ENCODE measurements around the gene SREK1. TPM values are rescaled to one million over a fixed set of nuclear protein-coding genes. Genes with fewer than 3 reads are reported as not detected.
A peak's percentile ranks its signal among the peaks of the same experiment; 100 is the strongest.

Gene SREK1
- total RNA-seq, 1 donor from 2014 or later, result 70.3 TPM

GRCh38 chr5:66171349-66172344, 27.5 kb downstream of the SREK1 start:
- DNase-seq, result peak; percentile 84
- Mint-ChIP-seq H3K27me3 (no peaks in the 10 kb centered on the region), H3K36me3 (ENCODE audit: low read depth) (peaks cover 48% of the 10 kb centered on the region), H3K4me3 (no peak overlapping the region), H3K4me1 (peaks cover 13% of the 10 kb centered on the region), H3K27ac (no peak overlapping the region), H3K9me3 (no peaks in the 10 kb centered on the region)
- intact Hi-C loops (cut with micrococcal nuclease), result loop anchor here (2.0 to 10.0 kb wide), 2 partner anchors 245 to 397 kb away; partner anchors contain the start of gene ERBIN

GRCh38 chr5:66174338-66174737, 30.2 kb downstream of the SREK1 start:
- intact Hi-C loops (cut with micrococcal nuclease), result loop anchor here (10.0 kb wide), 1 partner anchor 400 kb away; no protein-coding TSS in a partner anchor
- Mint-ChIP-seq H3K4me3 (no peak overlapping the region), H3K9me3 (no peaks in the 10 kb centered on the region), H3K27me3 (no peaks in the 10 kb centered on the region), H3K4me1 (peaks cover 15% of the 10 kb centered on the region), H3K27ac (no peak overlapping the region), H3K36me3 (ENCODE audit: low read depth) (peaks cover 60% of the 10 kb centered on the region)
- DNase-seq, result no peak

- peaks cover 5% of the 10 kb centered on the region for H3K4me1 Mint-ChIP-seq
- no peak for DNase-seq
- H3K9me3 Mint-ChIP-seq, result no peaks in the 10 kb centered on the region
- H3K36me3 Mint-ChIP-seq (ENCODE audit: low read depth), result peaks cover 59% of the 10 kb centered on the region
- H3K4me3 Mint-ChIP-seq, result no peak overlapping the region
- no peaks in the 10 kb centered on the region for H3K27me3 Mint-ChIP-seq
- intact Hi-C loops (cut with micrococcal nuclease), result loop anchor here (10.0 kb wide), 1 partner anchor 404 kb away; no protein-coding TSS in a partner anchor
- H3K27ac Mint-ChIP-seq, result no peak overlapping the region
These were observed 34.7 kb downstream of the SREK1 start for GRCh38 chr5:66178799-66179198.

GRCh38 chr5:66179297-66180051, 35.4 kb downstream of the SREK1 start:
- Mint-ChIP-seq H3K4me1 (peaks cover 5% of the 10 kb centered on the region), H3K27ac (no peak overlapping the region), H3K27me3 (no peaks in the 10 kb centered on the region), H3K4me3 (no peak overlapping the region), H3K9me3 (no peaks in the 10 kb centered on the region), H3K36me3 (ENCODE audit: low read depth) (peaks cover 59% of the 10 kb centered on the region)
- no peak for DNase-seq
- intact Hi-C loops (cut with micrococcal nuclease), result loop anchor here (10.0 kb wide), 1 partner anchor 405 kb away; no protein-coding TSS in a partner anchor

GRCh38 chr5:66180282-66181155, 36.4 kb downstream of the SREK1 start:
- Mint-ChIP-seq H3K9me3 (no peaks in the 10 kb centered on the region), H3K27ac (peak overlapping the region; percentile 56), H3K4me1 (peaks cover 2% of the 10 kb centered on the region), H3K36me3 (ENCODE audit: low read depth) (peaks cover 51% of the 10 kb centered on the region), H3K27me3 (no peaks in the 10 kb centered on the region), H3K4me3 (no peak overlapping the region)
- DNase-seq, result no peak
- intact Hi-C loops (cut with micrococcal nuclease), result no loop called here

GRCh38 chr5:66186108-66186507, 42.0 kb downstream of the SREK1 start:
- Mint-ChIP-seq H3K36me3 (ENCODE audit: low read depth) (peaks cover 13% of the 10 kb centered on the region), H3K4me1 (no peaks in the 10 kb centered on the region), H3K27ac (no peak overlapping the region), H3K9me3 (no peaks in the 10 kb centered on the region), H3K27me3 (no peaks in the 10 kb centered on the region), H3K4me3 (no peak overlapping the region)
- DNase-seq, result no peak
- intact Hi-C loops (cut with micrococcal nuclease), result no loop called here

GRCh38 chr5:66193419-66193818, 49.3 kb downstream of the SREK1 start:
- intact Hi-C loops (cut with micrococcal nuclease), result no loop called here
- no peaks in the 10 kb centered on the region for H3K4me1 Mint-ChIP-seq
- no peaks in the 10 kb centered on the region for H3K27me3 Mint-ChIP-seq
- no peak overlapping the region for H3K27ac Mint-ChIP-seq
- H3K4me3 Mint-ChIP-seq, result no peak overlapping the region
- peaks cover 2% of the 10 kb centered on the region for H3K36me3 Mint-ChIP-seq (ENCODE audit: low read depth)
- no peak for DNase-seq
- no peaks in the 10 kb centered on the region for H3K9me3 Mint-ChIP-seq

- Mint-ChIP-seq H3K4me1 (no peaks in the 10 kb centered on the region), H3K27me3 (no peaks in the 10 kb centered on the region), H3K9me3 (peaks cover 4% of the 10 kb centered on the region), H3K36me3 (ENCODE audit: low read depth) (peaks cover 2% of the 10 kb centered on the region), H3K27ac (no peak overlapping the region), H3K4me3 (no peak overlapping the region)
- DNase-seq, result no peak
- intact Hi-C loops (cut with micrococcal nuclease), result no loop called here
These were observed 53.8 kb downstream of the SREK1 start for GRCh38 chr5:66197764-66198405.

GRCh38 chr5:66198837-66199236, 54.7 kb downstream of the SREK1 start:
- Mint-ChIP-seq H3K9me3 (peaks cover 4% of the 10 kb centered on the region), H3K4me1 (no peaks in the 10 kb centered on the region), H3K27ac (no peak overlapping the region), H3K27me3 (no peaks in the 10 kb centered on the region), H3K4me3 (no peak overlapping the region), H3K36me3 (ENCODE audit: low read depth) (peaks cover 2% of the 10 kb centered on the region)
- intact Hi-C loops (cut with micrococcal nuclease), result no loop called here
- no peak for DNase-seq

- Mint-ChIP-seq H3K36me3 (ENCODE audit: low read depth) (no peaks in the 10 kb centered on the region), H3K4me3 (no peak overlapping the region), H3K27me3 (no peaks in the 10 kb centered on the region), H3K27ac (no peak overlapping the region), H3K9me3 (peaks cover 4% of the 10 kb centered on the region), H3K4me1 (no peaks in the 10 kb centered on the region)
- no peak for DNase-seq
- intact Hi-C loops (cut with micrococcal nuclease), result no loop called here
These were observed 59.4 kb downstream of the SREK1 start for GRCh38 chr5:66203531-66203930.

GRCh38 chr5:66206465-66206864, 62.4 kb downstream of the SREK1 start:
- Mint-ChIP-seq H3K9me3 (peaks cover 4% of the 10 kb centered on the region), H3K27me3 (no peaks in the 10 kb centered on the region), H3K4me3 (no peak overlapping the region), H3K36me3 (ENCODE audit: low read depth) (no peaks in the 10 kb centered on the region), H3K27ac (no peak overlapping the region), H3K4me1 (no peaks in the 10 kb centered on the region)
- intact Hi-C loops (cut with micrococcal nuclease), result no loop called here
- no peak for DNase-seq

GRCh38 chr5:66207800-66208561, 63.9 kb downstream of the SREK1 start:
- no peaks in the 10 kb centered on the region for H3K9me3 Mint-ChIP-seq
- DNase-seq, result no peak
- H3K4me3 Mint-ChIP-seq, result no peak overlapping the region
- no peaks in the 10 kb centered on the region for H3K4me1 Mint-ChIP-seq
- intact Hi-C loops (cut with micrococcal nuclease), result no loop called here
- H3K36me3 Mint-ChIP-seq (ENCODE audit: low read depth), result no peaks in the 10 kb centered on the region
- no peak overlapping the region for H3K27ac Mint-ChIP-seq
- no peaks in the 10 kb centered on the region for H3K27me3 Mint-ChIP-seq

Data from activated CD4-positive, alpha-beta T cell treated with anti-CD3 and anti-CD28 coated beads, Interleukin-2, amount 10 ng/mL, durations not matched to agents 24 days and 14 days (primary cell).